HUES64 (cell line): ENCODE measurements around the gene NBPF26. TPM values are rescaled to one million over a fixed set of nuclear protein-coding genes. Genes with fewer than 3 reads are reported as not detected.
A peak's percentile ranks its signal among the peaks of the same experiment; 100 is the strongest.
"Not testable (repeated sequence)": the region's sequence is repeated elsewhere in the genome, so short reads cannot be mapped to it uniquely, and the experiment has no call there.

Experiments used
- H3K27ac ChIP-seq: 2 replicates; pipeline ENCODE4 v1.7.0; 2013; ENCODE audit warnings: low read depth, low read length, inconsistent platforms
- H3K27me3 ChIP-seq: 2 replicates; pipeline ENCODE4 v1.6.1; 2013; ENCODE audit warnings: mild to moderate bottlenecking, low read length; ENCODE audit not compliant: insufficient read depth
- H3K36me3 ChIP-seq: 2 replicates; pipeline ENCODE4 v1.6.1; 2013; ENCODE audit warnings: mild to moderate bottlenecking, low read length; ENCODE audit not compliant: insufficient read depth
- H3K4me1 ChIP-seq: 2 replicates; pipeline ENCODE4 v1.6.1; 2013; ENCODE audit warnings: mild to moderate bottlenecking, low read length, moderate library complexity; ENCODE audit not compliant: insufficient read depth
- H3K4me3 ChIP-seq: 2 replicates; pipeline ENCODE4 v1.5.1; 2013; ENCODE audit warnings: mild to moderate bottlenecking, low read length, moderate library complexity
- H3K9ac ChIP-seq: 2 replicates; pipeline ENCODE4 v1.6.1; 2013; ENCODE audit warnings: mild to moderate bottlenecking, low read depth, low read length
- H3K9me3 ChIP-seq: 2 replicates; pipeline ENCODE4 v1.6.1; 2013; ENCODE audit warnings: low read depth, low read length; ENCODE audit not compliant: insufficient read depth
- WGBS: fragments of 150-250, 120-280 bp; methylation state at CpG from one replicate; pipeline ENCODE4 v1.1.7; 2013; ENCODE audit warnings: missing lambda C conversion rate; 5-methylcytosine and 5-hydroxymethylcytosine counted together
- polyA plus RNA-seq, 2 experiments: library from polyadenylated mRNA; stranded (reverse); fragments of 50-300 nt; gene quantifications; one replicate each; pipeline ENCODE4 v1.2.3, GENCODE V29; 2013

Gene NBPF26
- 3.6 TPM for polyA plus RNA-seq (2013, experiment 1 of 2)
- 5.9 TPM for polyA plus RNA-seq (2013, experiment 2 of 2)

DNA sequence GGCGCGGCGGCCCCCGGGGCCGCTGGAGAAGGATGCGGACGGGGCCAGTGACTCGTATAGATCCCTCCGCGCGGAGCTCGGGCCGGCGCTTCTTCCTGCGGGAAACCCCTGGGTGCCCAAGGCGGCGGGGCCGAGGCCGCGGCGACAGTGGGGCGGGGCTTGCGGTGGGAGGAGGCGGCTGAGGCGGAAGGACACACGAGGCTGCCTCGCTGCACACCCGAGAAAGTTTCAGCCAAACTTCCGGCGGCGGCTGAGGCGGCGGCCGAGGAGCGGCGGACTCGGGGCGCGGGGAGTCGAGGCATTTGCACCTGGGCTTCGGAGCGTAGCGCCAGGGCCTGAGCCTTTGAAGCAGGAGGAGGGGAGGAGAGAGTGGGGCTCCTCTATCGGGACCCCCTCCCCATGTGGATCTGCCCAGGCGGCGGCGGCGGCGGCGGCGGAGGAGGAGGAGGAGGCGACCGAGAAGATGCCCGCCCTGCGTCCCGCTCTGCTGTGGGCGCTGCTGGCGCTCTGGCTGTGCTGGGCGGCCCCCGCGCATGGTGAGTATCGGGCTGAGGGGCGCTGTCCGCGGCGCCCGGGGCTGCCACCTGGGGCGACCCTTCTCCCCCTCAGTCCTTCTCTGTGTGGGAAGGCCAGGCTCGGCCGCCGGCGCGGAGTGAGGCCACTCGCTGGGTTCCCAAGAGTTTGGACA, at the start of gene NBPF26:
NBPF26 (plus strand) TSS at position 231 of the 688 bp plus-strand sequence.
- H3K27ac ChIP-seq: 0 out of 2 replicates have a peak within 1 kb of the TSS, but pooled peaks have one; percentile 13
- under 1% methylated on average over 47 of the region's 74 CpGs for WGBS
- peak within 1 kb of the TSS; percentile 52; the same call in 1 of the 2 replicates for H3K9ac ChIP-seq
- H3K36me3 ChIP-seq, H3K27me3 ChIP-seq, H3K4me1 ChIP-seq, H3K9me3 ChIP-seq: not testable (repeated sequence)
- peak within 1 kb of the TSS; percentile 66 for H3K4me3 ChIP-seq

- H3K27ac ChIP-seq, H3K36me3 ChIP-seq, H3K9ac ChIP-seq, H3K4me3 ChIP-seq, H3K9me3 ChIP-seq, H3K27me3 ChIP-seq, H3K4me1 ChIP-seq: not testable (repeated sequence)
- no CpG with 5 or more reads among the region's 2 CpGs for WGBS
Measured at GRCh38 chr1:120680106-120680819, 43.5 kb upstream of the NBPF26 start.

DNA sequence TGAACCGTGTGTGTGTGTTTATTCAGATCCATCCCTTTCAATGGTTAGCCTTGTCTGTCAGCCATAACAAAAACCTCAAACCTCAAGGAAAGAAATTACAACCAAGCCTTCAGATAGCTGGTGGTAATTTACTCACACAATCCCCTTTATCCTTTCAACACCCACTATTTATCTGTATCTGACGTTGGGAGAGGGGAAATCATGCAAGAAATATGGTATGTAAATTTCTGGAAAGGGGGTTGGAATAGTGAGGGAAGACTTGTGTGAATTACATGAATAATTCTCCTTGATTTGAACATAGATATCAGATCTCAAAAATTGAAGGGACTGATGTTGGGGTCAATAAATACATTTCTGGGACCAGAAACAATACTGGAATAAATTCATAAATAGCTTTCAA, 42.8 kb upstream of the NBPF26 start:
- no CpG with 5 or more reads among the region's 2 CpGs for WGBS
- H3K9ac ChIP-seq: not testable (repeated sequence)

GRCh38 chr1:120684397-120684796, 39.3 kb upstream of the NBPF26 start:
- H3K4me1 ChIP-seq, H3K9me3 ChIP-seq, H3K4me3 ChIP-seq, H3K27me3 ChIP-seq, H3K27ac ChIP-seq, H3K9ac ChIP-seq, H3K36me3 ChIP-seq: not testable (repeated sequence)
- WGBS: 53% methylated on average over 1 of the region's 2 CpGs

More for the DNA sequence above, 42.8 kb upstream of the NBPF26 start:
- H3K36me3 ChIP-seq, H3K4me1 ChIP-seq, H3K27me3 ChIP-seq, H3K27ac ChIP-seq, H3K9me3 ChIP-seq, H3K4me3 ChIP-seq: not testable (repeated sequence)

- not testable (repeated sequence) for H3K27me3 ChIP-seq, H3K4me3 ChIP-seq, H3K27ac ChIP-seq, H3K4me1 ChIP-seq, H3K9me3 ChIP-seq, H3K36me3 ChIP-seq, H3K9ac ChIP-seq
- no CpG with 5 or more reads among the region's 2 CpGs for WGBS
Measured at GRCh38 chr1:120685622-120686021, 38.1 kb upstream of the NBPF26 start.

- not testable (repeated sequence) for H3K36me3 ChIP-seq, H3K27me3 ChIP-seq, H3K9me3 ChIP-seq, H3K4me3 ChIP-seq, H3K4me1 ChIP-seq, H3K9ac ChIP-seq, H3K27ac ChIP-seq
- no CpG with 5 or more reads among the region's 6 CpGs for WGBS
Measured at GRCh38 chr1:120687250-120687649, 36.5 kb upstream of the NBPF26 start.

DNA sequence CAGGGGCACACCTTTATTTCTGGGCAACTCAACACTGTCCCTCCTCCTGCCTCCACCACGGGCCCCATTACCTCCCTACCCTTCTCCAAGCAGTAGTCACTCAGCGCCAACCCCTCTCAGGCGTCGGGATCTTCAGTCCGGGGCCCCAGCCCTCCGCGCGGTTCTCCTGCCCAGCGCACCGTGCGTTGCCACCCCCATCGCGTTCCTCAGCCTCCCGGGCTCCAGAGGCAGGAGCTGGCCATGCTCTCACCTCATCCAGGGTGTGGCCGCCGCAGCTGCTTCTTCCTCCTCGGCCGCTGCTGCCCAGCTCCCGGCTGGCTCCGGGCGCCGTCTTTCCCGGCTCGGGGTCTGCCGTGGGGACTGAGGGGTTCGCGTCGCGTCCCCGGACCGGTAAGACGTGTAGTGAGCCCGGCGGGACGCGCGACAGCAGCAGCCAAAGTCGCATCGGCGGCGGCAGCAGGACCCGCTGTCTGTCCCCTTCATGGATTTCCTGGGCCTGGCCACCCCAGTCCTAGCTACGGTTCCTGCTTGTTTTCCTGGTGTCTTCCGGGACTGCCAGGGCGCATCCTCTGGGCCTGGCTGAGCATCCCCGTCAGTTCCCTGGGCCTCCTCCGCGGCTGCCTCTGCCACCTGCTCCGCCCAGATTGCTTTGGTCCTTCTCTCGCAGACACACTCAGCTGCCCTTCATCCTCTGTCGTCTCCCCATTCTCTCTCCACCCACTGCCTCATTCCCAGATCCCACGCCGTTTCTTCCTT, 22.8 kb upstream of the NBPF26 start:
- 7% methylated on average over 16 of the region's 53 CpGs for WGBS
- peak overlapping the region; percentile 49 for H3K4me3 ChIP-seq
- not testable (repeated sequence) for H3K27ac ChIP-seq, H3K9ac ChIP-seq, H3K36me3 ChIP-seq, H3K4me1 ChIP-seq, H3K9me3 ChIP-seq
- H3K27me3 ChIP-seq: peaks cover 15% of the 10 kb centered on the region

GRCh38 chr1:120723358-120723714, 409 bp upstream of the NBPF26 start:
- not testable (repeated sequence) for H3K4me1 ChIP-seq, H3K9me3 ChIP-seq, H3K27ac ChIP-seq, H3K27me3 ChIP-seq, H3K9ac ChIP-seq, H3K36me3 ChIP-seq
- H3K4me3 ChIP-seq: 0 out of 2 replicates have a peak overlapping the region, but pooled peaks have one; percentile 23
- WGBS: 13% methylated on average over 5 of the region's 12 CpGs

DNA sequence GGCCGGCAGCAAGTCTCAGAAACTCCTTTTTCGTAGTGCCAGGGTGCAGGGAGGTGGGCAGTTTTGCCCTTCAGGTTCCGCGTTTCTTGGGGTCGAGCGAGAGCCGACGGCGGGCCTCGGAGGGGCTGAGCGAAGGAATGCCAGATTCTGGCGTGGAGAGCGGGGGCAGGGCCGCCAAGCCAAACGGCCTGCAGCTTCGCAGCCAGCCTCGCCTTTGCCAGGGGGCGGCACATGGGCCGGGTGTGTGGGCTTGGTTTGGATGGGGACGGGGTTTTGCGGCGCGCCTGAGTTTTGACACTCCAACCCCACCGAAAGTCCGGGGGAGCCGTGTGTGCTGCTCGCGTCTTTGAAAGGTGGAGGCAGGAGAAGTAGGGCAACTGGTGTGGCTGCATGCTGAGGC, 762 bp downstream of the NBPF26 start:
- H3K36me3 ChIP-seq, H3K27ac ChIP-seq, H3K9me3 ChIP-seq, H3K4me1 ChIP-seq, H3K27me3 ChIP-seq: not testable (repeated sequence)
- 0% methylated on average over 10 of the region's 28 CpGs for WGBS
- Histone ChIP-seq H3K4me3 (peak overlapping the region; percentile 66), H3K9ac (0 out of 2 replicates have a peak overlapping the region, but pooled peaks have one; percentile 52)

DNA sequence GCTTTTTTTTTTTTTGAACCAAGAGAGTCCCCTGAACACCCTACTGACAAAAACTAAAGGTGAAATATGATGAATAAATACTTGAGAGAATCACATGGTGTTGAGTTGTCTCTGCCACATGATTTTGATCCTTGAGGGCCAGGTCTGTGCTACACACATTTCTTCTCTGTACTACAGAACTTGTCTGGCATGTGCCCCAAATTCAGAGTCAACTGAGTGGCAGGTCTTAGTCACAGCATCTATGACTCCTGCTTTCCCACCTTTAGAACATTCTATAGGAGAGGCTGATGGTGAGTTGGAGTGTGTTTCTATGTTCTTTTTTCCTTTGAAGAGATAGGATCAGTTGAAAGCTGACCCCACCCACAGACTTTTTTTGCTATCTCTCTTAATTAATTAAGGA, 5.1 kb downstream of the NBPF26 start:
- not testable (repeated sequence) for H3K4me3 ChIP-seq, H3K4me1 ChIP-seq, H3K36me3 ChIP-seq, H3K9me3 ChIP-seq, H3K27me3 ChIP-seq, H3K9ac ChIP-seq, H3K27ac ChIP-seq

GRCh38 chr1:120769090-120769489, 45.3 kb downstream of the NBPF26 start:
- H3K4me1 ChIP-seq, H3K4me3 ChIP-seq, H3K9ac ChIP-seq, H3K27ac ChIP-seq, H3K36me3 ChIP-seq, H3K9me3 ChIP-seq, H3K27me3 ChIP-seq: not testable (repeated sequence)
- WGBS: no CpG with 5 or more reads among the region's 3 CpGs
